Transverse colon (tissue), 4 donors: Measurements from ENCODE around the gene SETX.

Experiments used
- CTCF ChIP-seq, 5 experiments: fragments of 200-600 bp in 3 of 5; fragments of 450-650 bp in 2 of 5; sonication (generic) in 3 of 5; IDR thresholded peaks; 1 replicate in 2 of 5; 2 replicates in 3 of 5; pipeline ENCODE4 v1.5.1; 2016 to 2017; ENCODE audit warnings: antibody characterized with exemption in 5 of 5, inconsistent platforms in 3 of 5, mild to moderate bottlenecking in 2 of 5, moderate library complexity in 1 of 5
- EP300 ChIP-seq: sonication (generic); formaldehyde crosslinking; IDR thresholded peaks from one replicate; pipeline ENCODE4 v1.6.1; 2017; ENCODE audit warnings: antibody characterized with exemption, low read depth
- POLR2A ChIP-seq: fragments of 450-650 bp; IDR thresholded peaks from one replicate; pipeline ENCODE4 v1.6.1; 2016; ENCODE audit warnings: antibody characterized with exemption, mild to moderate bottlenecking, moderate library complexity
- POLR2AphosphoS5 ChIP-seq, 3 donors: sonication (generic); formaldehyde crosslinking; IDR thresholded peaks; one replicate each; pipeline ENCODE4 v1.6.1; 2016; ENCODE audit warnings: antibody characterized with exemption in 3 of 3

GRCh38 chr9:132235125-132235524, 119.7 kb downstream of the SETX start:
- no peak for TF ChIP-seq CTCF (IDR thresholded peaks at IDR 0.05)
- TF ChIP-seq POLR2A, result no peak
- no peak for TF ChIP-seq EP300
- TF ChIP-seq POLR2AphosphoS5 (IDR thresholded peaks at IDR 0.05), result no peak
